Measurements from ENCODE around the gene DAGLA. TPM values are rescaled to one million over a fixed set of nuclear protein-coding genes. Genes with fewer than 3 reads are reported as not detected.

The DAGLA gene
- total RNA-seq, 1 donor: 4.2 TPM

DNA sequence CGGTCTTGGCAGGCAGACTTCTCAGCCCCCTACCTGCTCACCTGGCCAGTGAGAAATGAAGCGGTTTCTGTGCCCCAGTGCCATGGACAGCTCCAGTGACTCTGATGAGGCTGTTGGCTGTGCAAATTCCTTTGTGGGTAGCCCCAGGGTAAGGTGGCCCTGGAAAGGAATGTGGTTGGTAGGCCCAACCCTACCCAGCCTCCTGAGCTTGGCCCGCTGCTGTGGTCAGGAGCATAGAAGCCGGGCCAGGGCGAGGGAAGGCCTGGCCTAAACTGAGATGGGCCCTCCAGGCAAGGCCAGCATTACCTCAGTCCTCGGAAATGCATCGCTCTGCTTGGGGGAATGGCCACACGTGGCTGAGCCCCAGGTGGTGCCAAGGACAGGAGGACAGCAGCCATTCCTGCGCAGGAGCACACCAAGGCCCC, 16.9 kb downstream of the DAGLA start:
- TF ChIP-seq, protein P1, sequence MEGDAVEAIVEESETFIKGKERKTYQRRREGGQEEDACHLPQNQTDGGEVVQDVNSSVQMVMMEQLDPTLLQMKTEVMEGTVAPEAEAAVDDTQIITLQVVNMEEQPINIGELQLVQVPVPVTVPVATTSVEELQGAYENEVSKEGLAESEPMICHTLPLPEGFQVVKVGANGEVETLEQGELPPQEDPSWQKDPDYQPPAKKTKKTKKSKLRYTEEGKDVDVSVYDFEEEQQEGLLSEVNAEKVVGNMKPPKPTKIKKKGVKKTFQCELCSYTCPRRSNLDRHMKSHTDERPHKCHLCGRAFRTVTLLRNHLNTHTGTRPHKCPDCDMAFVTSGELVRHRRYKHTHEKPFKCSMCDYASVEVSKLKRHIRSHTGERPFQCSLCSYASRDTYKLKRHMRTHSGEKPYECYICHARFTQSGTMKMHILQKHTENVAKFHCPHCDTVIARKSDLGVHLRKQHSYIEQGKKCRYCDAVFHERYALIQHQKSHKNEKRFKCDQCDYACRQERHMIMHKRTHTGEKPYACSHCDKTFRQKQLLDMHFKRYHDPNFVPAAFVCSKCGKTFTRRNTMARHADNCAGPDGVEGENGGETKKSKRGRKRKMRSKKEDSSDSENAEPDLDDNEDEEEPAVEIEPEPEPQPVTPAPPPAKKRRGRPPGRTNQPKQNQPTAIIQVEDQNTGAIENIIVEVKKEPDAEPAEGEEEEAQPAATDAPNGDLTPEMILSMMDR (IDR thresholded peaks at IDR 0.05; ENCODE audit: insufficient read depth, low read length): no peak
- no peak for DNase-seq (ENCODE audit: low read depth)
- H3K4me3 ChIP-seq (ENCODE audit: low read depth, low read length): no peak overlapping the region

DNA sequence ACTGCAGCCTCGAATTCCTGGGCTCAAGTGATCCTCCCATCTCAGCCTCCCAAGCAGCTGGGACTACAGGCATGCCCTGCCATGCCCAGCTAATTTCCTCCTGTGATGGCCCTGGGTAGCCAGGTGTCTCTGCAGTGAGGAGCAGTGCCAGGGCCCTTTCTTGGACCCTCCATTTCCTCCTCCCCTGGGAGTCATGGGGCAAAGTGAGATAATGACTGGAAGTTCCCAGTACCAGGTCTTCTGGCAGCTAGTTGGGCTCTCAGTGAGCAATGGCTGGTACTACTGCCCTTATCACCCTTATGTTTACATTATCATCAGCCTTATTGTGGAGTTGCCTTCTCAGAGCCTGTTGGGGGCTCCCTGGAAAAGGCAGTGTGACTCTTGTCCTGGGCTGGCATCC, 17.6 kb downstream of the DAGLA start:
- no peak for DNase-seq (ENCODE audit: low read depth)
- TF ChIP-seq, protein P1 (IDR thresholded peaks at IDR 0.05; ENCODE audit: insufficient read depth, low read length): no peak
- H3K4me3 ChIP-seq (ENCODE audit: low read depth, low read length): no peak overlapping the region

DNA sequence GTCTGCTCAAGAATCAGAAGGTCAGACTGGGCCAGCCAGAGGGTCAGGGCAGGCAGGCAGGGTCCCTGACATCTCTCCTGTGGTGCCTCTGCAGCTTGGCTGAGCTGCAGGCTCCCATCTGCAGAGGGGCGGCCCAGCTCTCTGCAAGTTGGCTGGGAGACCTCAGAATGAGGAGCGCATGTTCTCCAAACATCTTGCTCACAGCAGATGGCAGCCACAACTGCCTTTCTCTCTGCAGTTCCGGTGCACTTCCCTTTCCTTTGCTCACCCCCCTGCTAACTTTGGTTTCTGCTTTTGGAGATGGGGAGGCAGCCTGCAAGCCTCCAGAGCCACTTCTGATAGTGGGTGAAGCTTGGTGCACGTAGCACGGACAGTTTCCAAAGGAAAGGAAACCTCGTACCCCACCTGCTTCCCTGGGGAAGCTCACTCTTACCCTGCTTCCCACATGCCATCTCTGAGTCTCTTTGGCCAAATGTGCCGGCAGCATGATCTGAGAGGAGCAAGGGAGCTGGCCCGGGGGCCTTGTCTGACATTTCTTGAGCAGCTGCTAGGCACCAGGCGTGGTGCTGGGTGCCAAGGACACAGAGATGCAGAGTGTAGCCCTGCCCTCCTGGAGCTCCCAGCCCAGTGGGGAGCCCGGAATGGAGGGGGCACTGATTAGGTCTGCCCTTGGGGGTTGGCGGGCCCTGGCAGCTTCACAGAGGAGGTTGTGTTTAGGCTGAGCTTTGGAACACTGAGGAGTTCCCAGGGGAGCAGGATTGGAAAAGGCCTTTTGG, 18.2 kb downstream of the DAGLA start:
- H3K4me3 ChIP-seq (ENCODE audit: low read depth, low read length): no peak overlapping the region
- TF ChIP-seq, protein P1 (IDR thresholded peaks at IDR 0.05; ENCODE audit: insufficient read depth, low read length): no peak
- DNase-seq (ENCODE audit: low read depth): no peak

DNA sequence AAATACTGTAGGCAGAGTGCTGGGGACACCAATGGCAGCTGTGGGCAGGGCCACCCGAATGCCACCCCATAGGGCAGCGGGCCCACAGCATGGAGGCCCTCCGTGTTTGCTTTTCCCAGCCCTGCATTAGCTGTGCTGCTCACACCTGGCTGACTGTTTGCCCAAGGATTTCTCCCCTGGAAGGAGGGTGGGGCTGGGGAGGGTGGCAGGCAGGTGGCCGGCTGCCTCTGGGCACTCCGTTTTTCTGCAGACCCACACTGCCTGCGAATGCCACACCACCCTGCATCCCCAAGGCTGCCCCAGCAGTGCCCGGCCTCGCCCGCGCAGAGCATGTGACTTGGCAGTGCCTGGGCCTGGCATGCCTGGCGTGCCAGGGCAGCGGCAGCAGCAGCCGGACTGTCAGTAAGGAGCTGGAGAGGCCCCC, 19.6 kb downstream of the DAGLA start:
- H3K4me3 ChIP-seq (ENCODE audit: low read depth, low read length): no peak overlapping the region
- no peak for DNase-seq (ENCODE audit: low read depth)
- TF ChIP-seq, protein P1 (IDR thresholded peaks at IDR 0.05; ENCODE audit: insufficient read depth, low read length): no peak

DNA sequence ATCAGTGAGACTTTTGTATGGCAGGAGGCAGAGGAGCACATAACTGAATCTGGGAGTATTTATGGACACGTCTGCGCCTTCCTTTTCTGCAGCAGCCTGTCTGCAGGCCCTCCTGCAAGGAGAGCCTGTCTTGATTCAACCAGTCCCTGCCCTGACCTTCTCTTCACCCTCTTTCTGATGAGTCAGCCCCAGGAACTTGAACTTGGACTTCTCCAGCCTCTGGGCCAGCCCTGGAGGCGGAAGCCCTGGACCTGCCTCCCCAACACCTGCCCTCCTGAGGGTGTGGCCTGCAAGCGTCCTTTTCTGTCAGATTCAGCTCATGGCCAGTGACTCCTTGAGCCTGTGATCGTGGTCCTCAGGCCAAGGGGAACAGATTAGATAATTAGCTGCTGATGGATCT, 20.0 kb downstream of the DAGLA start:
- TF ChIP-seq, protein P1 (IDR thresholded peaks at IDR 0.05; ENCODE audit: insufficient read depth, low read length): no peak
- H3K4me3 ChIP-seq (ENCODE audit: low read depth, low read length): no peak overlapping the region
- DNase-seq (ENCODE audit: low read depth): peak; percentile 63

DNA sequence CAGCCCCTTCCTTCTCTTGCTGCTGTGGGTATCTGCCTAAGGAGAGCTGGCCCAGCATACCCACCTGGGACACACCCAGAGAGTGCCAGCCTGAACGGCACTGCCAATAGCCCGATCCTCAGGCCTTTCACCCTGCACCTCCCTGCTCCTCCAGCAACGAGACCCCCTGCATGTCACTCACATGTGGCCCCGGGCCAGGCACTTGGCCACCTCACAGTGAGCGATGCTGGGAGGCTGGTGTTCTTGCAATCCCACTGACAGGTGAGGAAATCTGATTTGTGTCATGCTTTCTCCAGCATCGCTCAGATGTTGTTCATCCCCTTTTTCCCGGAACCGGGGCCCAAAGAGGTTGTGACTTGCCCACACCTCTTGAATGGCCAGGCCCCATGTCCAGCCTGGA, 20.5 kb downstream of the DAGLA start:
- TF ChIP-seq, protein P1 (IDR thresholded peaks at IDR 0.05; ENCODE audit: insufficient read depth, low read length): no peak
- DNase-seq (ENCODE audit: low read depth): no peak
- H3K4me3 ChIP-seq (ENCODE audit: low read depth, low read length): no peak overlapping the region
